HG03045 (cell line): ENCODE measurements around the gene ASXL1.
"Not testable (repeated sequence)": the region's sequence is repeated elsewhere in the genome, so short reads cannot be mapped to it uniquely, and the experiment has no call there.

Experiments
- ATAC-seq: cut with Tn5 transposase; IDR thresholded peaks from one replicate; pipeline ENCODE4 v1.9.1; 2021; ENCODE audit warnings: mild to moderate bottlenecking, moderate library complexity; ENCODE audit not compliant: unreplicated experiment

The ASXL1 gene

DNA sequence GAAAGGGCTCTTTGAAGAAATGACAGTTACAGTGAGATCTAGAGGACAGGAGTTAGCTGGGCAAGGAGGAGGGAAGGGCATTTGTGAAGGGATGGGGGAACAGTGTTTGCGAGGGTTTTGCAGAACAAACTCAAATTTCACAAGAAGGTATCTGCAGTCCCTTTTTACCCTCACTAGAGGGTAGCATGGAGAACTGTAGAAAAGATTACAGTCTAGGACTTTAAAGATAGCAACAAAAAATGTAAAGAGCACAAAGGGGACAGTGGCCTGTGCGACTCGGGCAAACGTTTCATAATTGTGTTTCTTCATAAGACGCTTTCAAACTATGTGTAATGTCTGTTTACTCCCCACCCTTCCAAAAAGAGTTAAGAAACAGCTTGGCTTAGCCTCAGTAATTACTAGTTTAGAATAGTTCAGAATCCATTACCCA lies 21.2 kb upstream of the ASXL1 start:
- ATAC-seq, result no peak

DNA sequence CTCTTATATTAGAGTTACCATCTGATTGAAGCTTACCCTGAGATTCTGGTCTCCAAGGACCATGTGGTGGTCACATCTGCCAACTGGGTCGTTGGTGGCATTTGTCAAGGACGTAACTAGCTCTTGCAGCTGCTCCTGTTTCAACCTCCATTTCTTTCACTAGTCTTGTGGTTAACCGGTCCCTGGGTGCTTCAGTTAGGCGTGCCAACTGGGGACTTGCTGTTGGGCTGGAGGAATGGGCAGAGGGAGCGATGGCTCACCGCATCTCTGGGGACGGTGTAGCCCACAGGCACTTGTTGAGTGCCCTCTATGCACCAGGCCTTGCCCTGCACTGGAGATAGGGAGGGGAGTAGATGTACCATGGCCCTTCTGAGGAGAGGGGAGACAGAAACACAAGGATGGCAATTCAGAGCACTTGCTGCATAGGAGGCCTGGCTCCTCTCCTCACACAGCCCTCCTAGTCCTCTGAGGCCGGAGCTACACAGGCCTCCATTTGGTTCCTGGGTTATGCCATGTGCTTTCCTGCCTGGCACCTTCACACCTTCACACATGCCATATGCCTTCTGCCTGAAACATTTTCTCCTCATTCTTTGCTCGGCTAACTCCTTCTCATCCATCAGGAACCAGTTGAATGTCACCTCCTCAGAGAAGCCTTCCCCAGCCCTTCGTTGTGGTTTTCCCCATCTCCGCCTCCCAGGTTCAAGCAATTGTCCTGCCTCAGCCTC lies 20.0 kb upstream of the ASXL1 start:
- ATAC-seq, result no peak

GRCh38 chr20:32338665-32339064 lies 19.5 kb upstream of the ASXL1 start:
- ATAC-seq, result no peak

GRCh38 chr20:32339116-32339515 lies 19.0 kb upstream of the ASXL1 start:
- no peak for ATAC-seq

- ATAC-seq, result not testable (repeated sequence)
Measured at GRCh38 chr20:32341053-32341452, 17.1 kb upstream of the ASXL1 start.

DNA sequence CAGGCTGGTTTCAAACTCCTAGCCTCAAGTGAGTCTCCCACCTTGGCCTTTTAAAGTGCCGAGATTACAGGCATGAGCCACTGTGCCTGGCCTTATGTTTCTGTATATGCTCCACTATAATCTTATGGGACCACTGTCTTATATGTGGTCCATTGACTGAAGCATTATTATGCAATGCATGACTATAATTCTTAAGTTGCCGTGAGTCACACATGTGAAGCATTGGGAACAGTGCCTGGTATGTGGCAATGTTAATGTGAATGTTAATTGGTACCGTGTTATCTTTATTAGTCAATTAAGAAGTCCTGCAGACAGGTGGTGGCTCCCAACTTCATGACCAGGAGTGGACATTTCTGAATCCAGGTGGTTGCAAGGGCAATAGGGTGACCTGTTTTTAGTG lies 14.7 kb upstream of the ASXL1 start:
- no peak for ATAC-seq

DNA sequence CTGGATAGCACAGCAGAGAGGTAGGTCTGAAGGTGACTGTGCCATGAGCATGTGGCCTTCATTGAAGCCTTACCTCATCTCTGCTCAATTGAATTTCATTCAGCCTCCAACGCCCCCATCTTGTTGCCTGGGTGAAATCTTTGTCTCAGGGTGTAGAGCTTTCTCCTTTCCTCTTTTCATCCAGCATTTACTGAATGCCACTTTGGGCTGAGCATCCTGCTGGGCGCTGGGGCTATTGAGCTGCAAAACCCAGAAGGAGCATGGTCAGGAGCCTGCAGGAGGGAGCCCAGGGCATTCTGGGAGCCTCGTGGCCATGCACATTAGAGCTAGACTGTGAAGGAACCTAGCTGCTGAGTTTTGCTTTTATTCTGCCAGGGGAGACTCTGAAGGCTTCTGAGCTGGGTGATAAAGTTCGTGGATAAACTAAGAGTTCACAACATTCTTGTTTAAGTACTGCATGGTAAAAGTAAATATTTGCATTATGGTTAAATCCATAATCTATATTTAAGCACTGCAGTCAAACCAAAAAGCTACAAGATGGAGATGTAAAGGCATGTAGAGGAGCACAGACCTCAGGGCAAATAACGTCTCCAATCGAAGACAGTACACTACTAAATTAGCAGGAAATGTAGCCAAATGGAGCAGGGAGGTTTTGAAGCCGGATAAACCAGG lies 13.2 kb upstream of the ASXL1 start:
- no peak for ATAC-seq

- ATAC-seq, result no peak
Measured at GRCh38 chr20:32348207-32348606, 9.9 kb upstream of the ASXL1 start.

DNA sequence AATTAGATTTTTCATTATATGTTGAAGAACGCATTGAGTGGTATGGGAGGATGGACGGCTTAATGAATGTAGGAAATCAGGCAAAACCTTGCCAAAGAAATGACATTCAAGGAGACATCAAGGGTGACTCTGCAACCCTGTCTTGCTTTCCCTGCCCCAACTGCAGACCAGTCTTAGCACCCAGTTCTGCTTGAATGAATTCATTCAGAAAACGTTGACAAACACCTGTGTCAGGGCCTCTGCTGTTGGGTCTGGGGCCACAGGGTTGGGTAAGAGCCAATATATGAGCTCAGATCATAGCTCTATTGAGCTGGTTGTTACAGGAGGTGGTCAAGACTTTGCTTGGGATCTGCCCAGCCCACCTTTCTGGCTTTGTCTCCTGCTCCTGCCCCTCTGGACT lies 7.7 kb upstream of the ASXL1 start:
- no peak for ATAC-seq

- ATAC-seq, result no peak
Measured at GRCh38 chr20:32352121-32352720, 5.9 kb upstream of the ASXL1 start.

GRCh38 chr20:32353848-32354496 lies 4.2 kb upstream of the ASXL1 start:
- ATAC-seq, result no peak

DNA sequence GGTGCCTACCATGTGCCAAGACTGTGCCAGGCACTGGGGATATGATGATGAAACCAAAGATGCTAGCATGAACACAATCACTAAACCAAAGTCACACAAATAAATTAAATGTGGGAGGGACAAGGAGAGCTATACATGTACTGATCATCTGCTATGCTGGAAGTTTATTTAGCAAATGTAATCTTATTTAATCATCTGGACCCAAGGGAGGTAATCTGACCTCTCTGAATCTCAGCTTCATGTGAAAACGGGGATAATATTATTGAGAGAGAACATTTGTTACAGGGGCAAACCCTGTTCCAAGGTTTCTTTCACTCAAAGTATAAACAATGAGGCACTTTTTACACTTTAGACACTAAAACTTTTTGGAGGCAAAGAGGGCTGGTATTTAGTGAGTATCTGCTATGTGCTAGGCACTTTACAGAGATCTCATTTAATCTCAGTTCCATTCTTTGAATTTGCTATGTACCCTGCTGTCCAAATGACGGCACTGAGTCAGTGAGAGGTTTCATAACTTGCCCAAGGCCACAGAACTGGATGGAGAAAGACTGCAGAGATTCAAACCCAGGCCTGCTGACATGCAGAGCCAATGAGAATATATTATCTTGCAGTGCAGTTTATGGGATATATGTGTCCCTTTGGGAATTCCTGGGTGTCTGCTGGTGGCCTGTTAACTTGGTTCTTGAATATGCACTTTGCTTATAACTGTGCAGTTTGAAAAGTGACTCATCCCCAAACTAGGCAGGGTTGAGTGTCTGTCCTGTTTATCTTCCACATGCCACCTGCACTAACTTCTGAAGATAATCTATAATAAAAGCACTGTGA lies 3.3 kb upstream of the ASXL1 start:
- no peak for ATAC-seq

- no peak for ATAC-seq
Measured at GRCh38 chr20:32355417-32355841, 2.7 kb upstream of the ASXL1 start.

DNA sequence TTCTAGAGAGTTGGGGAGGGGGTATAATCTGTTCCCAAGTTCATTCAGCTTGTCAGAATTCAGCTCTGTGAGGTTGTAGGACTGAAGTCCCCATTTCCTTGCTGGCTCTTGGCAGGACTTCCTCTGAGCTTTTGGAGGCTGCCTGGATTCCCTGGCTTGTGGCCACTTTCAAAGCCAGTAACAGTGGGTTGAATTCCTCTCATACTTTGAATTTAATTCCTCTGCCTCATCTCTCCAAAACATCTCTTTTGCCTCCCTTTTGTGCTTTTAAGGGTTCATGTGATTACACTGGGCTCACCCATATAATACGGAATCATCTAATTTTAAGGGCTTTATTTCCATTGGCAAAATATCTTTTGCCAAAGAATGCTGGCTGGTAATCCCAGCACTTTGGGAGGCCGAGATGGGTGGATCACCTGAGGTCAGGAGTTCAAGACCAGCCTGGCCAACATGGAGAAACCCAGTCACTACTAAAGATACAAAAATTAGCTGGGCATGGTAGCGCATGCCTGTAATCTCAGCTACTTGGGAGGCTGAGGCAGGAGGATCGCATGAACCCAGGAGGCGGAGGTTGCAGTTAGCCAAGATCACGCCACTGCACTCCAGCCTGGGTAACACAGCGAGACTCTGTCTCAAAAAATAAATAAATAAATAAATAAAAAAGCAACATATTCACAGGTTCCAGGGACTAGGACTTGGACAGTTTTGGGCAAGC lies 2.1 kb upstream of the ASXL1 start:
- not testable (repeated sequence) for ATAC-seq

DNA sequence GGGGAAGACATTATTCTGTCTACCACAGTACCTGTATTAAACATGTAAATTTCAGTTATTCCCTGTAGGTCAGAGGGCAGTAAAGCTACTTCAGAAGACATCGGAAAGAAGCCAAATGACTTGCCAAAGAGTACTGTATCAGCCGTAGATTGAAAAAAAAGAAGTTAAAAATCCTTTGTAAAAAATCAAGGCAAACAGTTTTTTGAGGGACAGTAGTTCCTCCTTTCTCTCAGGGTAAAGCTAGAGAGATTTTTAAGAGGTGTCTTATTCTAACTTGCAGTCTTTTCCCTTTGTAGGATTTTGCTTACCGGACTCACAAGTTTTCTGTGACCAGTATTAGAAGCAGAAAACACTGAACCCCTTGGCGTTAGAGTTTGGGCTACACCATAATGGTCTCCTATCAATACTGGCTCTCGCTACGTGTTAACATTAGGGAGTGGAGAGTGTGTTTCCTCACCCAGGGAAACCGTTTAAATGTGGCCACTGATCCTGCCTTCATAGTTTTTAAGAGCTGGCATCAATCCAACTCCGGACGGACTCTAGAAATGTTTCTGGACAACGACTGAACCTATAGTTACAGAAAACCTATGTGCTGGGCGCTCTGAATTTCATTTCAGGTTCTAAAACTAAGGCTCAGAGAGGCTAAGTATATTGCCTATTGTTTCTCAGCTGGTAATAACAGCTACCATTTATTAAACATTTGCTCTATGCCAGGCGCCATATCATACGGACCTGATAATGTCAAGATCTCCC lies 1.3 kb upstream of the ASXL1 start:
- ATAC-seq, result no peak

DNA sequence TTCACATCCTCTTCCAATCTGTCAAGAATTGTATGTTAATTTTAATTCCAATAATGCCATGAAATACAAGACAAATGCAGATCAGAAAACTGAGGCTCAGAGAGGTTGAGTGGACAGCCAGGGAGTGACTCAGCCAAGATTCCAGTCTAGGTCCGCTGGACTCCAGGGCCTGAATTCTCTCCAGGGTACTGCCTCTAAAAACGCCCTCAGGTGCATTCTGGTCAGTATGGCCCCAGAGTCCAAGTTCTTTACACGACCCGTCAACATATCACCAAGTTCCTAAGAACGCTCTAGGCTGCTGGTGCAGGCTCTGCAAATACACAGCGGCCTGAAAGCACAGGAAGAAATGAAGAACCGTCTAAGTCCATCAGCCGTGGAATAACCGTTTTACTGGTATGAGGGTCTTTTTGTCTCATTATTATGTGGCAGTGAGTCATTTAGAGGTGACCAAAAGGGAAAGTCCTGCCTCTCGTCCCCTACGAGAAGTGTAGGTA lies 709 bp upstream of the ASXL1 start:
- no peak for ATAC-seq

DNA sequence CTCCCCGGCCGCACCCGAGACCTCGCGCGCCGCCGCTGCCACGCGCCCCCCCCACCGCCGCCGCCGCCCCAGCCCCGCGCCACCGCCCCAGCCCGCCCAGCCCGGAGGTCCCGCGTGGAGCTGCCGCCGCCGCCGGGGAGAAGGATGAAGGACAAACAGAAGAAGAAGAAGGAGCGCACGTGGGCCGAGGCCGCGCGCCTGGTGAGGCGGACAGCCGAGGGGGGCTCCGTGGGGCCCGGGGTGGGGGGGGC lies 426 bp downstream of the ASXL1 start:
- ATAC-seq, result no peak

- peak; percentile 22 for ATAC-seq
Measured at GRCh38 chr20:32358883-32359632, 927 bp downstream of the ASXL1 start.
